ENCODE measurements around the gene INO80. TPM values are rescaled to one million over a fixed set of nuclear protein-coding genes. Genes with fewer than 3 reads are reported as not detected.
A peak's percentile ranks its signal among the peaks of the same experiment; 100 is the strongest.

The INO80 gene
- total RNA-seq, 4 donors from 2014 or later: 27.9 to 31.6 (median 28.4) TPM

- TF ChIP-seq CTCF (IDR thresholded peaks at IDR 0.05): no peak
- ATAC-seq (ENCODE audit: low FRiP score): no peak
- no peak for DNase-seq (ENCODE audit: low spot score)
Measured at GRCh38 chr15:40942878-40943277, 173.2 kb downstream of the INO80 start.

- ATAC-seq (ENCODE audit: low FRiP score) (no peak), DNase-seq (ENCODE audit: low spot score) (no peak)
- no peak for TF ChIP-seq CTCF (IDR thresholded peaks at IDR 0.05)
Measured at GRCh38 chr15:40942337-40942854, 173.7 kb downstream of the INO80 start.

GRCh38 chr15:40941528-40942336, 174.3 kb downstream of the INO80 start:
- TF ChIP-seq CTCF (IDR thresholded peaks at IDR 0.05): peak in 2 of 3 donors; percentile 25 to 33
- peak; percentile 91 for ATAC-seq (ENCODE audit: low FRiP score)
- DNase-seq (ENCODE audit: low spot score): peak; percentile 46

- ATAC-seq (ENCODE audit: low FRiP score) (no peak), DNase-seq (ENCODE audit: low spot score) (no peak)
- no peak for TF ChIP-seq CTCF (IDR thresholded peaks at IDR 0.05)
Measured at GRCh38 chr15:40941068-40941527, 175.0 kb downstream of the INO80 start.

GRCh38 chr15:40940296-40940801, 175.7 kb downstream of the INO80 start:
- ATAC-seq (ENCODE audit: low FRiP score) (no peak), DNase-seq (ENCODE audit: low spot score) (no peak)
- no peak for TF ChIP-seq CTCF (IDR thresholded peaks at IDR 0.05)

GRCh38 chr15:40938536-40938870, 177.6 kb downstream of the INO80 start:
- TF ChIP-seq CTCF (IDR thresholded peaks at IDR 0.05): no peak
- no peak for ATAC-seq (ENCODE audit: low FRiP score)
- no peak for DNase-seq (ENCODE audit: low spot score)
